ENCODE data around the gene DUSP10. TPM values are rescaled to one million over a fixed set of nuclear protein-coding genes. Genes with fewer than 3 reads are reported as not detected.

Gene DUSP10
- total and polyA plus RNA-seq, 2 of the 13 experiments (the other 11 are each of a cell fraction or from before 2014, with no cell fraction given): 2.1 to 4.4 TPM

- ATAC-seq: no peak
- H2AFZ ChIP-seq (ENCODE audit: low read length): no peak overlapping the region
- BruUV-seq (replicated peaks): no TSS peak
- no peak overlapping the region for H3K27ac ChIP-seq (ENCODE audit: extremely low read length, insufficient read depth, low read length)
- WGBS (ENCODE audit: low lambda C conversion rate): 42% methylated on average over 6 of the region's 6 CpGs
- H3K4me2 ChIP-seq (ENCODE audit: low read depth, low read length): no peak overlapping the region
- DNase-seq (ENCODE audit: low spot score): no peak
- H4K20me1 ChIP-seq (ENCODE audit: insufficient read depth, low read length): no peaks in the 10 kb centered on the region
- H3K36me3 ChIP-seq (replicated peaks in 1 of 2; ENCODE audit: control insufficient read depth in 1 of 2, insufficient read depth in 2 of 2, low read length in 2 of 2): no peaks in the 10 kb centered on the region
- H3K9me3 ChIP-seq (ENCODE audit: low read length): no peaks in the 10 kb centered on the region
- H3K27me3 ChIP-seq (ENCODE audit: control insufficient read depth in 1 of 2, insufficient read depth in 2 of 2, low read length in 2 of 2): peaks cover 0 to 4% of the 10 kb centered on the region in 2 experiments; a peak in 2 of 5 replicates
- no peak for FAIRE-seq
- no peak overlapping the region for H3K9ac ChIP-seq (ENCODE audit: insufficient read depth, low read depth, low read length)
- H3K4me1 ChIP-seq (ENCODE audit: insufficient read depth, low read length): no peaks in the 10 kb centered on the region
- ChIA-PET CTCF (ENCODE audit: low intra/inter-chr PET ratio, low total read pairs) (no interaction called here), POLR2A (no interaction called here)
- intact Hi-C loops (cut with micrococcal nuclease; ENCODE audit: unreplicated experiment) (no loop called here), in situ Hi-C loops (cut with HindIII; ENCODE audit: extremely low pct_ligation_motif_present, low pct_unique_long_range_greater_than_20kb) (no loop called here)
- no peak for TF ChIP-seq MLXIP (CRISPR knock-in tag; IDR thresholded peaks at IDR 0.05; ENCODE audit: borderline replicate concordance)
- TF ChIP-seq FOXO4 (CRISPR knock-in tag; conservative IDR thresholded peaks at IDR 0.05): no peak
- no peak for TF ChIP-seq LCORL (IDR thresholded peaks at IDR 0.05)
- no peak for TF ChIP-seq LCORL (CRISPR knock-in tag; IDR thresholded peaks at IDR 0.05)
- H3K79me2 ChIP-seq (ENCODE audit: insufficient read depth, low read length): no peaks in the 10 kb centered on the region
- H3K4me3 ChIP-seq (replicated peaks in 1 of 3; ENCODE audit: insufficient read depth in 1 of 3, low read depth in 2 of 3, low read length in 3 of 3): no peak overlapping the region
Measured at GRCh38 chr1:221783437-221783836, 41.5 kb upstream of the DUSP10 start.

- no TSS peak for BruUV-seq (replicated peaks)
- H2AFZ ChIP-seq (ENCODE audit: low read length): no peak overlapping the region
- H3K4me2 ChIP-seq (ENCODE audit: low read depth, low read length): no peak overlapping the region
- DNase-seq (ENCODE audit: low spot score): no peak
- H3K27me3 ChIP-seq (ENCODE audit: control insufficient read depth in 1 of 2, insufficient read depth in 2 of 2, low read length in 2 of 2): peaks cover 0 to 4% of the 10 kb centered on the region in 2 experiments; a peak in 2 of 5 replicates
- H3K27ac ChIP-seq (ENCODE audit: extremely low read length, insufficient read depth, low read length): no peak overlapping the region
- H3K4me1 ChIP-seq (ENCODE audit: insufficient read depth, low read length): no peaks in the 10 kb centered on the region
- H3K9ac ChIP-seq (ENCODE audit: insufficient read depth, low read depth, low read length): no peak overlapping the region
- CTCF ChIA-PET (ENCODE audit: low intra/inter-chr PET ratio, low total read pairs): no interaction called here
- ATAC-seq: no peak
- H3K79me2 ChIP-seq (ENCODE audit: insufficient read depth, low read length): no peaks in the 10 kb centered on the region
- no peaks in the 10 kb centered on the region for H4K20me1 ChIP-seq (ENCODE audit: insufficient read depth, low read length)
- no peaks in the 10 kb centered on the region for H3K9me3 ChIP-seq (ENCODE audit: low read length)
- H3K36me3 ChIP-seq (replicated peaks in 1 of 2; ENCODE audit: control insufficient read depth in 1 of 2, insufficient read depth in 2 of 2, low read length in 2 of 2): no peaks in the 10 kb centered on the region
- no peak for FAIRE-seq
- WGBS (ENCODE audit: low lambda C conversion rate): 0% methylated on average over 1 of the region's 1 CpG
- POLR2A ChIA-PET: no interaction called here
- H3K4me3 ChIP-seq (replicated peaks in 1 of 3; ENCODE audit: insufficient read depth in 1 of 3, low read depth in 2 of 3, low read length in 3 of 3): no peak overlapping the region
- intact Hi-C loops (cut with micrococcal nuclease; ENCODE audit: unreplicated experiment): no loop called here
- in situ Hi-C loops (cut with HindIII; ENCODE audit: extremely low pct_ligation_motif_present, low pct_unique_long_range_greater_than_20kb): no loop called here
- no peak for TF ChIP-seq ZFP36L1 (CRISPR knock-in tag; IDR thresholded peaks at IDR 0.05)
- no peak for TF ChIP-seq ZNF770 (CRISPR knock-in tag; IDR thresholded peaks at IDR 0.05)
- no peak for TF ChIP-seq REL (CRISPR knock-in tag; conservative IDR thresholded peaks at IDR 0.05)
- TF ChIP-seq CREBL2 (CRISPR knock-in tag; IDR thresholded peaks at IDR 0.05; ENCODE audit: borderline replicate concordance): no peak
- TF ChIP-seq EEA1 (CRISPR knock-in tag; IDR thresholded peaks at IDR 0.05; ENCODE audit: borderline replicate concordance): no peak
- no peak for TF ChIP-seq TEAD2 (CRISPR knock-in tag; IDR thresholded peaks at IDR 0.05)
- TF ChIP-seq GATAD2A (CRISPR knock-in tag; IDR thresholded peaks at IDR 0.05): no peak
- TF ChIP-seq SSRP1 (CRISPR knock-in tag; IDR thresholded peaks at IDR 0.05): no peak
Measured at GRCh38 chr1:221782970-221783369, 41.1 kb upstream of the DUSP10 start.
